K562 (cell line): ENCODE measurements around the gene SLC4A5. TPM values are rescaled to one million over a fixed set of nuclear protein-coding genes. Genes with fewer than 3 reads are reported as not detected.

ENCODE experiments used
- BRF2 ChIP-seq: IDR thresholded peaks from 3 replicates; pipeline ENCODE4 v1.6.1; 2011; ENCODE audit warnings: borderline replicate concordance, mild to moderate bottlenecking; ENCODE audit not compliant: insufficient read length, insufficient read depth
- ESRRB ChIP-seq: fragments of 250-450 bp; sonication (Bioruptor Pico); IDR thresholded peaks from 2 replicates; pipeline ENCODE4 v1.5.0; 2020; ENCODE audit warnings: mild to moderate bottlenecking, moderate library complexity, borderline replicate concordance
- ETV5 ChIP-seq: sonication (generic); formaldehyde crosslinking; IDR thresholded peaks from 2 replicates; pipeline ENCODE4 v1.4.0; 2020; ENCODE audit warnings: low read depth, mild to moderate bottlenecking, missing genetic modification reagents
- GABPA ChIP-seq: fragments of 200-800 bp; sonication (Bioruptor generic); conservative IDR thresholded peaks from 2 replicates; pipeline ENCODE4 v1.6.1; 2016; ENCODE audit warnings: low read depth, missing genetic modification characterization, missing compliant biosample characterization
- KDM2B ChIP-seq: fragments of 250-450 bp; sonication (Bioruptor Pico); IDR thresholded peaks from 2 replicates; pipeline ENCODE4 v1.8.0; 2021; ENCODE audit warnings: mild to moderate bottlenecking, moderate library complexity
- MAX ChIP-seq: sonication (generic); formaldehyde crosslinking; IDR thresholded peaks from 2 replicates; pipeline ENCODE4 v1.9.0; 2022; ENCODE audit warnings: mild to moderate bottlenecking, missing genetic modification reagents
- PCBP2 ChIP-seq: fragments of 200-400 bp; formaldehyde crosslinking; IDR thresholded peaks from 2 replicates; pipeline ENCODE4 v1.6.1; 2018; ENCODE audit warnings: low read length, low read depth, mild to moderate bottlenecking, moderate library complexity; ENCODE audit not compliant: poor library complexity, severe bottlenecking
- RBM39 ChIP-seq: fragments of 200-400 bp; formaldehyde crosslinking; optimal IDR thresholded peaks from 2 replicates; pipeline ENCODE3; 2018; ENCODE audit warnings: low read depth, low read length
- RHOXF2B ChIP-seq: fragments of 250-450 bp; sonication (Bioruptor Pico); conservative IDR thresholded peaks from 2 replicates; pipeline ENCODE4 v1.5.1; 2021
- SUPT5H ChIP-seq: fragments of 450-650 bp; IDR thresholded peaks from 2 replicates; pipeline ENCODE4 v1.6.1; 2016
- ZNF318 ChIP-seq, 2 experiments: fragments of 450-650 bp; IDR thresholded peaks; 2 replicates each; pipeline ENCODE4 v1.6.1; 2016; ENCODE audit warnings: mild to moderate bottlenecking in 2 of 2, borderline replicate concordance in 1 of 2, low read depth in 1 of 2, moderate library complexity in 1 of 2
- ZNF696 ChIP-seq: fragments of 250-450 bp; sonication (Bioruptor Pico); conservative IDR thresholded peaks from 2 replicates; pipeline ENCODE4 v1.4.0; 2020; ENCODE audit warnings: mild to moderate bottlenecking, moderate library complexity
- ZNF780A ChIP-seq: fragments of 250-450 bp; sonication (Bioruptor Pico); IDR thresholded peaks from 2 replicates; pipeline ENCODE4 v1.5.0; 2021; ENCODE audit warnings: mild to moderate bottlenecking
- polyA plus RNA-seq, 8 experiments: library from polyadenylated mRNA; depleted of rRNA in 4 of 8; stranded (reverse) in 5 of 8; unstranded in 3 of 8; fragments of >200 nt; fragmentation: Nextera tagmentation in 2 of 8; fragmentation: Illumina TruSeq in 1 of 8; extraction: Ambion mirVana in 2 of 8; extraction: Trizol in 1 of 8; gene quantifications; 2 replicates each; pipeline versions ENCODE4 v1.2.1 to v1.2.3, GENCODE V29; 2011 to 2014; ENCODE audit warnings: inconsistent platforms in 1 of 8, missing spikeins in 1 of 8
- total RNA-seq, 7 experiments: library from RNA; depleted of rRNA in 6 of 7; stranded (reverse); fragments of >200 nt in 6 of 7; fragmentation: Illumina TruSeq in 2 of 7; extraction: Trizol in 2 of 7; gene quantifications; 2 replicates each; pipeline versions ENCODE4 v1.2.1 to v1.2.3, GENCODE V29; 2011 to 2021; ENCODE audit warnings: low replicate concordance in 1 of 7

SLC4A5 gene
- total and polyA plus RNA-seq, 9 of the 15 experiments (the other 6 are each of a cell fraction or from before 2014, with no cell fraction given): 0.03 to 0.77 (median 0.14) TPM; not detected in 1

GRCh38 chr2:74304332-74305148 lies 38.7 kb downstream of the SLC4A5 start (continued):
- TF ChIP-seq ZNF318 (IDR thresholded peaks at IDR 0.05; ENCODE audit: borderline replicate concordance in 1 of 2, low read depth in 1 of 2) (no peak), SUPT5H (no peak), KDM2B (CRISPR knock-in tag) (no peak), MAX (no peak), ZNF780A (no peak), RHOXF2B (no peak), GABPA (tag) (no peak; the same call in 1 of the 2 replicates), ESRRB (CRISPR knock-in tag) (no peak), RBM39 (no peak), ZNF696 (CRISPR knock-in tag) (no peak), BRF2 (no peak), PCBP2 (no peak), ETV5 (CRISPR knock-in tag) (no peak)
